GM21515 (cell line): ENCODE results near the gene SLC22A23.

Experiments used
- ATAC-seq: cut with Tn5 transposase; IDR thresholded peaks from one replicate; pipeline ENCODE4 v1.9.1; 2021; ENCODE audit not compliant: unreplicated experiment

The SLC22A23 gene

DNA sequence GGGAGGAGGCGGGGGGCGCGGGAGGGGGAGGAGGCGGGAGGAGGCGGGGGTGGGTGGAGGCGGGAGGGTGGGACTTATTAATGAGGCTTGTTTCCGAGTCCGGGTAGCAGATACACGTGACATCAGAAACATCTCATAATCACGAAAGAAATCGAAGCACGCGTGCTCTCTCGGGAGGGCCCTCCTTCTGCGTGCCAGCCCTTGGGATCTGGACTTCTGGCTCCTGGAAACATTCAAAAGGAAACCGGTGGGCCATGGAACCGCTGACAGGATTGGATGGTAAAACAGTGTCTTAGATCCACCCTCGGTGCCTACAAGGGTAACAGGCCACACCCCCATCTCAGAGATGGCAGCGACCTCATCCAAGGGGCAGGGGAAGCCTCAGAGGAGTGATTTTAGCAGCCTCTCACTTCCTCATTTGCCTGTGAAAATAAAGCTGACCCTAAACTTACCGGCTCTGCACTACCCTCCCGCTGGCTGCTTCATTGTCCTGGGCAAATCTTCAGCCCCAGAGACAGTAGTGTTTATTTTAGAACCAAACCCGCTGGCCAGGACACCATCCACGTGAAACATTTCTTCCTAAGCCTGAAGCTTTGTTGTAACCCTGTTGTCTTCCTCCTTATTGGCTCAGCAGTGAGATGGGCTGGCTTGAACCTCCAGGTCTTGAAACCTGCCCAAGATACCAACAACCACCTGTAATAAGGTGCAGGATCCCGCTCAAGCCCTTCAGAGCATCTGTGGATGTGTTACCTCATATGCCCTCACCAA, 100.6 kb downstream of the SLC22A23 start:
- ATAC-seq, result peak; percentile 83

DNA sequence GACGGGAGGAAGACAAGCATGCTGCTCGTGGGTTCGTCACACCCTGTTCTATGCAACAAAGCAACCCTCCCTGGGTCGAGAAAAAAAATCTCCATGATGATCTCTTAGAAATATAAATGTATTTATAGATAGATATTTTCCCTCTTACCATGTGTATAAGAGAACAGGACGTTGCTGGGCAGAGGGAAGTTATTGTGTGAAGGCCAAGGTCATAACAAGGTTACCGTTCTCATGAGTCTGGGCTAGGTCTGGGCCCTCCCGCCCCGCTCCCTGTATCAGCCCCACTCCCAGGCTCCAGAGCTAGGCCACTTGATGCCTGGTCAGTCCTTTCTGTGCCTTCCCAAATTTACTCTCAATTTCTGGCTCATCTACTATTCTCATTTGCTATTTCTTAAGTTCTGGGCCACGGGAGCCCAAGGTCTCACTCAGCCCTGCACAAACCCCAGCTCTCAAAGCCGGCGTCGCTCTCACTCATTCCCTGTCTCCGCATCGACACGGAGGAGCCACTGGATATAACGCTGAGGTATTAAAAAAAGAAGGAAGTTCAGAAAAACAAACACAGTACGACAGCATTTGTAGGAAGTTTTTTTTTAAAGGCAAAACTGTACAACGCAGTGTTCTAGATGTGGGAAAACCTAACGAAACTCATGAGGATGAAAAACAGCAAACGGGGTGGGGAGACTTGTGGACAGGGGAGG, 101.3 kb downstream of the SLC22A23 start:
- ATAC-seq, result no peak

DNA sequence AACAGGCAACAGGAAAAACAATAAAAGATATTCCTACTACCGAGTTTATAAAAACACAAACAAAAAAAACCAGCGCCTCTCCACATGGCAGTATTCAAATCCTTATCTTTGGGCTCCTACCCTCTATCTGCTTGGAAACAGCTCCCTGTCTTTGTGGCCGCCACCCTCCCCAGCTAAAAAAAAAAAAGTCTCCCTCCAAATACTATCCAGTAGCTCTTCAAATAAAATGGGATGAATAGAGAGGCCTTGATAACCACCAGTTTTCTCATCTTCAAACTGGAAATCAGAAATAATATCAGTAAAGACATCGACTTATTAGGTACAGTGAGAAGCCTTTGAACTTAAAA, 101.9 kb downstream of the SLC22A23 start:
- ATAC-seq, result no peak

DNA sequence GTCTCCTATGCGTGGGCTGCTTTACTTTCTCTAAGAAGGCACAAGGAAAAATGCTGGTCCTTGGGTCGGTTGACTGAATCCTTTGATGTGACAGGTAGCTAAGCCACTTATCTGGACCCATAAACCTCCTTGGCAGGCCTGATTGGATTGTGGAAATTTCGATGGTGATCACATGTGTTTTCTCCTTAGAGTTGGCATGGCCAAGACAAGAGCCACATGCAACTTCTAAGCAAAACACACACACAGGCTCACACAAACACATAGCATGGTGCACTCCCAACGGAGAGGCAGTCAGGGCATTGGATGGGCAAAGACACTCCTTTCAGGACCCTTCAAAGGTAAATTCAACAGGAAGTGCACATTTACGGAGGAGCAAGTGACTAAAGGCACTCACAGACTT, 102.9 kb downstream of the SLC22A23 start:
- no peak for ATAC-seq

DNA sequence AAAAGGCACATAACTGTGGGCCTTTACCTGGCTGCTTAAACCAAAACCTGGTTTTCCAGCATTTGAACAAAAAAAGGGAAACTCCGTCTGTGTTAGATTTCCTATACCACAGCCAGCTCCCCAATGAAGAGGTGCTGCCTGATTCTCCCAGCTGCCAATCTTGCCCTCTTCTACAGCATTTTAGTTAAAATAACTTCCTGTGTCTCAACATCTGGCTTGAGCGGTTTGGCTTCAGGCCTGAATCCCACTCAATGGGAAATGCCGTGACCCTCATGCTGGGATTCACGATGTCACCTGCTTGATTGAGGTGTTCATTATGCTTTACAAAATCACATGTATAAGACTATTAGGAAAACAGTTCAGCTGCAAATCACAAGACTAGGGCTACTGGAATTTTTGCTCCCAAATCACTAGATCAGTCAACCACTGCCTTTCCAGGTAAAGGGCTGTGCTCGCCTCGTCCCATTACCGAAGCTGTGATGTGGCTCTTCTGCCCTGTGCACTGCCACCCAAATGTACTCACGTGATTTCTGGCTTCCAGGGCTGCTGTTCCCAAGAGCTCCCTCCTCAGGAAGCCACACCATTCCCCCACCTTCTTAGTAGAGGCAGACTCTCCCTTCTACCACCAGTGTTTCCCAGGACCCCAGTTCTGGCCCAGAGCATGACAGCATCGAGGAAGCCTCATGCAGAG, 103.5 kb downstream of the SLC22A23 start:
- ATAC-seq, result no peak

DNA sequence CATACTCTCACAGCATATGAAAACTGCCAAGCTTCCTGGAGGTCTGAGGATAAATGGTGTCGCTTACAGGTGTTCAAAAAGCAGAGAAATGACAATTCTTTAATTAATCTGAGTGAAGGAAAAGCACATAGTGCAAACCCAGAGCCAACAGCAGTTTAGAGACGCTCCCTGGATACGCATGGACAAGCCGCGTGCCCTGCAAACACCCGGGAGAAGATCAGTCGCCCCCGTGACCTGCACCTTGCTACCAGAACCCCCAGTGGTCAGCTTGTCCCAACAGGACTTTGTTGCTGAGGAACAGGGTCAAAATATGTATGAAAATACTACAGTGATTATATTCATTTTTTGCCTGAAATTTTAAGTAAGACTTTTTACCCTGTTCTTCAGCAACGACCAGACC, 104.2 kb downstream of the SLC22A23 start:
- no peak for ATAC-seq

DNA sequence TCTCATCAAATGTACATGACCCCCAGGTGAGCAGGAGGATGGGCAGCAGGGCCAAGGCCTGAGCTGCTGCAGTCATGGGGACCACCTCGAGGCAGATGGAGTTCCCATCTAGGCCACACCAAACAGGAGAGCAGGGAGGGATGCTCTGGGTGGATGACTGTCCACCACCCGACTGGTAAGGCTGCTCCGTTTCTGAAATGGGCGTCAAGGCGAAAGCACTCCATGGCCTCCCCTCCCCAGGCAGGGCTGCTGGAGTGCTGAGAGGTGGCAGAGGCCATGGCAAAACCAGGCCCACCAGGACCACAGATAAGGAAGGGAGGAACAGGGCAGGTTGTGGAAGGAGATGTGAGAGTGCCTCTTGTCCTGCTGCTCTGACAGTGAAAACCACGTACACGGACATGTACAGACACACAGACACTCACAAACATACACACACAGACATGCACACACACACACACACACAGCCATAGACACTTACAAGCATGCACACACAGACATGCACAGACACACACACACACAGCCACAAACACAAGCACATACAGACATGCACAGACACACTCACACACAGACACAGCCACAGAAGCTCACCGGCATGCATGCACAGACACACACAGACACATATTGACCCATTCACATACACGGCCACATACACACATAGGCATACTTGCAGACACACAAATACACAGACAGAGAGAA, 104.9 kb downstream of the SLC22A23 start:
- no peak for ATAC-seq

DNA sequence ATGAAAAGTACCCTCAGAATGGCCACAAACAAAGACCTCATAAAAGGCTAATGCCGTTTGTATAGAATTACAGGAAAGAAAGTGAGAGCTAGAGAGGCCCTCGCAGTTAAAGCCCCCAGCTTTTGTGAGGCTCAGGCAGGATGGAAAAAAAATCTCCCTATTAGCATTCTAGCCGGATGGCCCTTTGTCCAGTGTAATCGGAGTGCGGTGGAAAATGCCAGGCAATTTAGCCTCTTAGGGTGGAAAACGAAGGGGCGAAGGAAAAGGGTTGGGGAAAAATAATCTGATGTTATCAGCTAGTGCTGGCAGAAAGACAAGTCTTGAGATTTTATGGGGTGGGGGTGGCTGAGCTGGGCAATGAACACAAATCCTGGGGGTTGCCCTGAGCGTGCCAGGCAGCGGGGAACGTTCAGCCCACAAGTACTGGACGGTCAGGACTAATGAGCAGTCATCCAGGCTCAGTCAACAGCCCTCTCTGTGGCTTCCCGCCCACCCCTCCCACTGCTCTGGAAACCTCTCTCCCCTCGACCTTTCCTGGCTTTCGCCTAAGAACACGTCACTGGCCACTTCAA, 105.7 kb downstream of the SLC22A23 start:
- no peak for ATAC-seq

DNA sequence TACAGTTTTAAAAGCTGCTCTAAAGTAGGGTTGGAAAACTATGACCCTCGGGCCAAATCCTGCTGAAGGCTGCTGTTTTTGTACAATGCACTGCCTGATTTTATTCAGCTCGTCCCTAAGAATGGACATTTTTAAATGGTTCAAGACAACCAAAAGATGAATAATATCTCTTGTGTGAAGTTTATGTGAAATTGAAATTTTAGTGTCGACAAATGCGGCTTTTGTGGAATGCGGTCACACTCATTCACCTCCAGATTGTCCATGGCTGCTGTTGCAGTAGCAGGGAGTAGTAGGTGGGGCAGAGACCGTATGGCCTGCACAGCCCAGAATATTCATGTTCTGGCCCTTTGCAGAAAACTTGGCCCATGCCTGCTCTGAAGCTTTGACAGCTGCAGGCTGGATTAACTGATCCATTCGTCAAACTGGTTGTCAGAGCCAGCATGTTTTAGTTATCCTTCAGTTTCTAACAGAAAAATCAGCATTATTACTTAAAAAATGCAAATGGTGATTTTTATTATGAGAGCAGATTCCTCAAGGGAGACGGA, 106.5 kb downstream of the SLC22A23 start:
- no peak for ATAC-seq

DNA sequence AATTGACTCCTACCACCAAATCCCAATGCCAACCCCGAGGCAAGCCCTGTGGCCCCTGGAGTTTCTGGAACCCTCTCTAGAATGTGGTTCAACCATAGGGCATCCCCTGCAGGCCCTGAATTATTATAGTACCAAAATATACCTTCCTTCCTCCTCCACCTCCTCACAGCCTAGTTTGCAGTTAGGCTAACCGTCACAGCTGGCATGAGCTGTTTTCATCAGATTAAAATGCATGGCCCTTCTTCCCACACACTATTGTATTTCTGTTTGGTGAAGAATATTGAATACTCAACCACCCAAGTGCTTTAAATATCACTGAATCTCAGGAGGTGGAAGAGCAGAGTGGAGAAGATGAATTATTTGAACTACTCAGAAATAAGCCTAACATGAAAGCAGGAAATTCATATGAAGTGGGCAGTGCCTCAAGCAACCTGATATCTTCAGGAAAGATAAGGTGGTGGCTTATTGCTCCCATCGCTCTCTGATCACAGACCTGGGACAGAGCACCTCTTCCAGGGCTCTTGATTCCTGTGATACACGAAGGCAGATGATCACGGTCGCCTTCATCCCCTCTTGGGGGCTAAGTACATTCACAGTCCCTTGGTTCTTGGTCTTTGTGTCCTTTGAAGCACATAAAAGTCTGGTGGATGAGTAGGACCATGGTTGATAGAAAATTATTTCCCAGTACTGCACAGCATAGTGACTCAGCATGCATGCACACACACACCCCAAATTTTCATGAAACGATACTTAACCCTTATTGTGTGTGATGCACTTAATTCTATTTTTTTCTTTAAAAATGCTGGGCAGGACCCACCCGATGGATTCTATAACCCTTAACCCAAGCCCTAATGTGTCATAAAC, 107.2 kb downstream of the SLC22A23 start:
- no peak for ATAC-seq

DNA sequence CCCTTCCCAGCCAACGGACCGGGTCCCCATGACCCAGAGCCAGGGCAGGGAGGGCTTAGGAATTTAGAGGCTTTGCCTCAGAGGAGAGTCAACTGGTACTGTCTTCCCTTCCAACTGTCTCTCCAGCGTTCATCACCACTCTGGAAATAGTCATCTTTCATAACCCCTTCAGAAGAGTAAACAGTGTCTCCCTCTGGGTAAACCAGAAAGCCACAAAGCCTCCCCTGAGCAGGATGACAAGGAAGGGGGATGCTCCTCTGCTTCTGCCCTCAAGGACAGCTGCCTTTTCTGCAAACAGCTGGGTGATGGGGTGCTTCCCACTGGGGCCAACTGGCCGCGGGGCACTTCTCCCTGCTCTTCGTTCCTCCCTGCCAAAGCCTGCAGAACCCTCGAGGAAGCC, 108.0 kb downstream of the SLC22A23 start:
- no peak for ATAC-seq

DNA sequence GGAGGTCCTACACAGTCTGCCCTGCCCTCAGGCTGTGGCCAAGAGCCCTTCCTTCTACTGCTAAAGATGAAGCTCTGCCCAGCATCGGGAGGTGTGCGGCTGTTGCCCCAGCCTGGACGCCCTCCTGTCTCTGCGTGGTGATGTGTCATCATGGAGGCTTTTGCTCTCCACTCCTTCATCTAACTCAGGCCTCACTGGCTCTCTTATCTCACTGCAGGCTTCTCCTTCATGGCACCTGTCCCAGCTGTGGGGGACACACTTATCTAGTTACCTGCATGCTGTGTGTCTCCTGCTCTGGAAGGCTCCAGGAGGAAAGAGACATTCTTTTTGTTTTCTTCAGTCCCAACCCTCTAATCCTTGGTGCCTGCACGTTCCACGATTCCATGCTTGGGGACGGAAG, 109.0 kb downstream of the SLC22A23 start:
- no peak for ATAC-seq

DNA sequence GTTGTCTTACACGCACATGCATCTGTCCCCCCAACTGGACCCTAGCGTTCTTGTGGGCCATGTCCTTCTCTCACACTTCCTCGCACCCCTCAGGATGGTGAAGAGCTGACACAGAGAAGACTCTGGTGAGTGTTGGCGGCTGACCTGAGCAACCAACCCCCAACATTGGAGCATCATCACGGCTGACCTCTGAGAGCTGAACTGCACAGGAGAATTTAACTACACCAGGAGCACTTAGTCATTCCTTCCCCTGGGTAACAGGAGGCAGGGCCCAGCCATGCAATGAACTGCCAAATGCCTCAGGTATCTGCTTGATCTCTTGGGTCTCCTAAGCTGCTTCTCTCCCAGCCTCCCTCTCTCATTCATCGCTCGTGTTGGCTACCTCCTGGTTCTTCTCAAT, 109.6 kb downstream of the SLC22A23 start:
- ATAC-seq, result no peak

DNA sequence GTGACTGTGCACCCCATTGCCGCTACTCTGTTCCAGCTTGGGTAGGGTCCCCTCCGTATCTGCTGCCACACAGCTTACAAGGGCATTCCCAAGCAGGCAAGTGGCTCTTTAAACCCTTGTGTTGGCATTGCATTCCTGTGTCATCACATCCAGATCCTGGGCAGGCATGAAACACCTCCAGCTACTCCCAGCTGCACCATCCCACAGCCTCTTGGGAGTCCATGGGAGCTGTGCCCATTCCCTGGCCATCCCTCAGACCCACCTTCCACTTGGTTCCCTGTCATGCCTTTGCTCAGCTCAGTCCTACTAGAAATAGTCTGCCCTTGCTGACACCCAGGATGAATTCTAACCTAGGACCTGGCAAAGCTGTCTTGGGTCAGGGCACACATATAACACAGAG, 110.4 kb downstream of the SLC22A23 start:
- no peak for ATAC-seq

DNA sequence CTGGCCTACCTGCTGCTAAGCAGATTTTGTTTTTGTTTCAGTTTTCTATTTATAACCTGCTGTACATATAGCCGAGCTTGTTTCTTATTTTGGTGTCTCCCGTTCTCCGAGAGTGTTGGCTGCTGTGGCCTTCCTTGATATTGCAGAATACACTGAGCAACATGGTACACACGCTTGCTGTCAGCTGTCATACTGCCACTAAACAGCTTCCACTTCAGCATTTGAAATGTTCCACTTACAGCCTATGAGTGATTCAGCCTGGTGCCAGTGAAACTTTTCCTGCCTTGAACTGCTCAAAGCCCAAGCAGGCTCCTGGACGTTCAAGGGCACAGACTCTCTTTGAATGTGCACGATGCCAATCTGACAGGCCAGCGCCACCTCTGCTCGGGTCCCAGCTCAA, 111.0 kb downstream of the SLC22A23 start:
- no peak for ATAC-seq

DNA sequence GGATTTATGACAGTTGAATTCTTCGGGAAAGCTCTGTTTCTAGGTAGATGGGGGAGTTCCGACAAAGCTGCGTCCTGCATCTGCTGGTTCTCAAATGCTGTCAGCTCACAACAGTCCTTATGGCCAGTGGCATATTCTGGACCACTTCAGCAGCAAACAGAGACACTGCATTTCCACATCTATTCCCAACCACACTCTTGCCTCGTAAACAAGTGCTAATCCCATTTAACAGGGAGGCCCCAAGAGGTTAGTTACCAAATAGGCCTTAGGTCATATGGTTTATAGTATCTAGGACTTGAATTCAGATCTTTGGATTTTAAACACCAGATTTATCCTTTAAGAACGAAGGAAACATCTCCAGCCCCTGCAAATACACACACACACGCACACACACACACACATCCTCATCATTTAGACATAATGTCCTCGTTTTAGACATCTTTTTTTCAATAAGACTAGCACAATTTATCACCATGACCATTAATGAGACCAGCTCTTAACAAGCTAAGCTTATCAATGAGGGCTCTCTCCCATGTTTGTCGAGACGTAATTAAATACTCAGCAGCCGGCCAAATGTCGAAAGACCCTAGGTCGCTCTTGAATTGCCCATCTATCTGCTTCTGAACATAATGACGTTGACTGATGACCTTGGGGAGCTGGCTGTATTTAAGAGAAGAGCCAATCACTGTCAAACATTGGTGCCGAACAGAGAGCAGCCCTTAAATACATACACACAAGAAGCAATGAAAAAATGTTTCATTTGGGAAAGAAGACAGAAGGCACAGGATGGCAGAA, 113.6 kb downstream of the SLC22A23 start:
- no peak for ATAC-seq

DNA sequence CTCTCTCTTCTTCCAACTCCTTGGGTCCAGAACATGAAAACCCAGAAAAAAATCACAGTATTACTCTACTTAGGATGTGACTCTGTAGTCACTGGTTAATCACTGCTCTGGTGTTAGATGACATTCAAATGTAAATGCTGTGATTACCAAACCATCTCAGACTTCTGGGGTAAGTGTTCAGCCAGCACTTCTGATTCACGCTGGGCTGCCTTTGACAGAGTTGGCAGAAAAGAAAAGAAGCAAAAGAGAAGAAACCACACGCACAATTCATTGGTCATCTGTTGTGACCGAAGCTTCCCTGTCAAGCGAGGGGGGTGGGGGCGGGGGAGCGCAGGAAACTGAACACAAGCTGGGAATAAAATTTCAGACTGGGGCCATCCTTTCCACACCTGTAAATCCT, 115.4 kb downstream of the SLC22A23 start:
- ATAC-seq, result no peak

DNA sequence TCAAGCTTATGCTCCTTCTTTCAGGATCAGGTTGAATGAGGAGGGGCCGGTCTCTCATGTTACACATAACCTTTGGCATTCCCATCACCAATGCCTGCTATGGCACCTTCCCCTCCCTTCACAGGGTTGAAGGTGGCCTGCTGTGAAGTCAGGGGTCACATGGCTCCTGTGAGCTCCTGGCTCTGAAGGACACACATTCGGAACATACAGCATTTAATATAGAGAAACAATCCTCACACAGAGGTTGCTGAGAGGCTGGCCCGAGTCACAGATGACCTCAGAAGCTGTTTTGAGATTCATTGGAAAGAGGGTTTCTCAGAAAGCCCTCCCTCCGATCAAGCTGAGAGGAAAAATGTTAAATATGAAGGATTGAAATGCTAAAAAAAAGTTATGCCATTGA, 116.0 kb downstream of the SLC22A23 start:
- ATAC-seq, result no peak

DNA sequence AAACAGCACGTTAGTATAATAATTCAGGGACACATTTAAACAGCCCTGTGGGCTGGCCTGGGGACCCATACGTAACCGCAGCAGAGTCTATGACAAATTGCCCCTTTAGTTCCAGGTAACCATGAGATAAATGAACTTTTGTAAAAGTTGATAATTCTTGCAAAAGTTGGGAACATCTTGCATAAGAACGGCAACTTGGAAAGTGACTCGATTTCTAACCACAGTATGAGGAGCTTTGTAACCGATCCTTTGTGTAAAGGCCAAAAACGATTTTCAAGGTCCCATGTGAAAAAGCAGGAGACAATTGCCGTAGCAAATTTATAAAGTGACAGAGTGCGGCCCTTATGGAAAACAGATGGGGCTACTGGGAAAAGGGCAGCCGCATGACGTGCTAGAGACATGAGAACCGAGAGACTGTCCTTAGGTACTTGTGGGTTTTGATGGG, 116.5 kb downstream of the SLC22A23 start:
- ATAC-seq, result no peak
